ENCODE data around the gene ESR2.

DNA sequence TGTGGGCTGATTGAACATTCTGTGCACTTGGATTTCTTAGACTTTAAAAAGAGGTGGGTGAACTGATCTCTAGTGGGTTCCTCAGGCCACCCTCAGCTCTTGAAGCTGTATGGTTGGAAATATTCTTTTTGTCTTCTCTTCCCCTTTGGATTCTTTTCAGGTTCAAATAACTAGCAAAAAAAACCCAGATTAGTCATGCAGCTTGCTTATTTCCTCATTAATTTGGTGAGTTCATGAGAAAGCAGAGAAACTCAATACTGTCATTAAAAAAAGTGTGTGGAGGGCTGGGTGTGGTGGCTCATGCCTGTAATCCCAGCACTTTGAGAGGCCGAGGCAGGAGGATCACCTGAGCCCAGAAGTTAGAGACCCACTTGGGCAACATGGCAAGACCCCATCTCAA lies 183.4 kb downstream of the ESR2 start:
- TF ChIP-seq, protein P1, sequence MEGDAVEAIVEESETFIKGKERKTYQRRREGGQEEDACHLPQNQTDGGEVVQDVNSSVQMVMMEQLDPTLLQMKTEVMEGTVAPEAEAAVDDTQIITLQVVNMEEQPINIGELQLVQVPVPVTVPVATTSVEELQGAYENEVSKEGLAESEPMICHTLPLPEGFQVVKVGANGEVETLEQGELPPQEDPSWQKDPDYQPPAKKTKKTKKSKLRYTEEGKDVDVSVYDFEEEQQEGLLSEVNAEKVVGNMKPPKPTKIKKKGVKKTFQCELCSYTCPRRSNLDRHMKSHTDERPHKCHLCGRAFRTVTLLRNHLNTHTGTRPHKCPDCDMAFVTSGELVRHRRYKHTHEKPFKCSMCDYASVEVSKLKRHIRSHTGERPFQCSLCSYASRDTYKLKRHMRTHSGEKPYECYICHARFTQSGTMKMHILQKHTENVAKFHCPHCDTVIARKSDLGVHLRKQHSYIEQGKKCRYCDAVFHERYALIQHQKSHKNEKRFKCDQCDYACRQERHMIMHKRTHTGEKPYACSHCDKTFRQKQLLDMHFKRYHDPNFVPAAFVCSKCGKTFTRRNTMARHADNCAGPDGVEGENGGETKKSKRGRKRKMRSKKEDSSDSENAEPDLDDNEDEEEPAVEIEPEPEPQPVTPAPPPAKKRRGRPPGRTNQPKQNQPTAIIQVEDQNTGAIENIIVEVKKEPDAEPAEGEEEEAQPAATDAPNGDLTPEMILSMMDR (IDR thresholded peaks at IDR 0.05) = no peak
- TF ChIP-seq POLR2AphosphoS5 (IDR thresholded peaks at IDR 0.05) = no peak

Measured in breast epithelium (tissue), 3 donors.